GM23338 (cell line): Measurements from ENCODE around the gene CHD9NB.

Experiments
- EZH2 ChIP-seq: fragments of 200-600 bp; sonication (generic); IDR thresholded peaks from one replicate; pipeline ENCODE4 v1.8.0; 2017; ENCODE audit warnings: antibody characterized with exemption, mild to moderate bottlenecking, low read depth; ENCODE audit not compliant: unreplicated experiment
- EZH2phosphoT487 ChIP-seq: fragments of 200-600 bp; sonication (generic); IDR thresholded peaks from one replicate; pipeline ENCODE4 v1.8.1; 2018; ENCODE audit warnings: antibody characterized with exemption; ENCODE audit not compliant: unreplicated experiment
- POLR2AphosphoS5 ChIP-seq: IDR thresholded peaks from 2 replicates; pipeline ENCODE4 v1.6.1; 2016; ENCODE audit warnings: antibody characterized with exemption, low read depth
- ZNF462 ChIP-seq: fragments of 250-450 bp; sonication (Bioruptor Pico); IDR thresholded peaks from 2 replicates; pipeline ENCODE4 v1.5.0; 2020; ENCODE audit warnings: mild to moderate bottlenecking, moderate library complexity
- TF ChIP-seq, protein P1 (sequence below), 2 experiments: fragments of 200-600 bp in 1 of 2; sonication (generic) in 1 of 2; conservative IDR thresholded peaks; 2 replicates each; pipeline versions ENCODE4 v1.5.1 to v1.6.1; 2016 to 2017; ENCODE audit warnings: antibody characterized with exemption in 2 of 2, low read depth in 2 of 2, mild to moderate bottlenecking in 2 of 2, moderate library complexity in 1 of 2
- TF ChIP-seq, protein P2 (sequence below): IDR thresholded peaks from 2 replicates; pipeline ENCODE4 v1.6.1; 2016; ENCODE audit warnings: antibody characterized with exemption

GRCh38 chr16:53035176-53035942, 17.3 kb downstream of the CHD9NB start:
- TF ChIP-seq, protein P1, sequence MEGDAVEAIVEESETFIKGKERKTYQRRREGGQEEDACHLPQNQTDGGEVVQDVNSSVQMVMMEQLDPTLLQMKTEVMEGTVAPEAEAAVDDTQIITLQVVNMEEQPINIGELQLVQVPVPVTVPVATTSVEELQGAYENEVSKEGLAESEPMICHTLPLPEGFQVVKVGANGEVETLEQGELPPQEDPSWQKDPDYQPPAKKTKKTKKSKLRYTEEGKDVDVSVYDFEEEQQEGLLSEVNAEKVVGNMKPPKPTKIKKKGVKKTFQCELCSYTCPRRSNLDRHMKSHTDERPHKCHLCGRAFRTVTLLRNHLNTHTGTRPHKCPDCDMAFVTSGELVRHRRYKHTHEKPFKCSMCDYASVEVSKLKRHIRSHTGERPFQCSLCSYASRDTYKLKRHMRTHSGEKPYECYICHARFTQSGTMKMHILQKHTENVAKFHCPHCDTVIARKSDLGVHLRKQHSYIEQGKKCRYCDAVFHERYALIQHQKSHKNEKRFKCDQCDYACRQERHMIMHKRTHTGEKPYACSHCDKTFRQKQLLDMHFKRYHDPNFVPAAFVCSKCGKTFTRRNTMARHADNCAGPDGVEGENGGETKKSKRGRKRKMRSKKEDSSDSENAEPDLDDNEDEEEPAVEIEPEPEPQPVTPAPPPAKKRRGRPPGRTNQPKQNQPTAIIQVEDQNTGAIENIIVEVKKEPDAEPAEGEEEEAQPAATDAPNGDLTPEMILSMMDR (conservative IDR thresholded peaks at IDR 0.05; ENCODE audit: low read depth in 2 of 2), result no peak
- TF ChIP-seq POLR2AphosphoS5 (no peak), EZH2phosphoT487 (no peak), ZNF462 (CRISPR knock-in tag) (no peak), EZH2 (no peak)
- TF ChIP-seq, protein P2, sequence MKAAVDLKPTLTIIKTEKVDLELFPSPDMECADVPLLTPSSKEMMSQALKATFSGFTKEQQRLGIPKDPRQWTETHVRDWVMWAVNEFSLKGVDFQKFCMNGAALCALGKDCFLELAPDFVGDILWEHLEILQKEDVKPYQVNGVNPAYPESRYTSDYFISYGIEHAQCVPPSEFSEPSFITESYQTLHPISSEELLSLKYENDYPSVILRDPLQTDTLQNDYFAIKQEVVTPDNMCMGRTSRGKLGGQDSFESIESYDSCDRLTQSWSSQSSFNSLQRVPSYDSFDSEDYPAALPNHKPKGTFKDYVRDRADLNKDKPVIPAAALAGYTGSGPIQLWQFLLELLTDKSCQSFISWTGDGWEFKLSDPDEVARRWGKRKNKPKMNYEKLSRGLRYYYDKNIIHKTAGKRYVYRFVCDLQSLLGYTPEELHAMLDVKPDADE, result no peak
